ENCODE data around the gene SLC6A9. TPM values are rescaled to one million over a fixed set of nuclear protein-coding genes. Genes with fewer than 3 reads are reported as not detected.

Gene SLC6A9
- total RNA-seq, 1 experiment from 2014 or later, result 0.74 TPM

DNA sequence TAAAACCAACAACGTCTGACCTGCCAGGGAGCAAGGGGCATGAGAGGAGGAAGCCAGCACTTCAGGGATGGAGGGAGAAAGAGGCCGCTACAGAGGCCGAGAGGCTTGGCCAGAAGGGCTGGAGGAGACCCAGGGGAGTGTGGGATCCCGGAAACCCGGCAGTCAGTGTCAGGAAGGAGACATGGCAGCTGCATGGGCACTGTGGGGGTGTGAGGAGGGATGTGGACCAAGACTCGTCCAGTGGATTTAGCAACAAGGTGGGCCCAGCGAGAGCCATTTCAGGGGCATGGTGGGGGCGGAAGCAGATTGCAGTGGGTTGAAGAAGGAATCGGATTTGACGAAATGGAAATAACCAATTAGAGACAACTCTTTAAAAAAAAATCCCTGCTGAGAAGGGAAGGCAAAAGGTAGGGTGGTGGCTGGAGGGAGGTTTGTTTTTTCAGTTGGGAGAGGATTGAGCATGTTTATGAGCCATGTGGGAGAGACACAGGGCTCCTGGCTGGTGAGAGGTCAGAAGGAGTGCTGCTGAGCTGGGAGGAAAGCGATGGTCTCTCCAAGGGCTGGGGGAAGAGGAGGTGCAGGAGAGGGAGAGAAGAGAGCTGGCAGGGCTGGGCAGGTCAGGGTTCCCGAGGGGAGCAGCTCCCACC lies 47.9 kb downstream of the SLC6A9 start:
- DNase-seq (ENCODE audit: low read depth), result no peak

DNA sequence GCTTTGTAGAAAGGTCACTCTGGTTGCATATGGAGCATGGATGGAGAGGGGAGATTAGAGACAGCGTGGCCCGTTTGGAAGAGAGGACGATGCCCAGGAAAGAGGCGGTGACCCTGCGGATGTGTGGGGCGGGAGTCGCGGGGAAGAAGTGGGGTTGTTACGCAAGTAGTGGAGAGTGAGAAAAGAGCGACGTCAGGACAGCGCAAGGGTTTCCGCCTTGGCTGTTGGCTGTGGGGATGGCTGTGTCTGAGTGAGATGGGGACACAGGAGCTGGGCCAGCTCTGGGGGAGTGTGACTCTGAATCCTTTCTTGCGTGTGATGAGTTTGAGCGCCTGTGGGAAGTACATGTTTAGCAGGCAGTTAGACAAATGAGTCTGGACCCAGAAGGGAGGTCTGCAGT lies 48.5 kb downstream of the SLC6A9 start:
- DNase-seq (ENCODE audit: low read depth), result no peak

DNA sequence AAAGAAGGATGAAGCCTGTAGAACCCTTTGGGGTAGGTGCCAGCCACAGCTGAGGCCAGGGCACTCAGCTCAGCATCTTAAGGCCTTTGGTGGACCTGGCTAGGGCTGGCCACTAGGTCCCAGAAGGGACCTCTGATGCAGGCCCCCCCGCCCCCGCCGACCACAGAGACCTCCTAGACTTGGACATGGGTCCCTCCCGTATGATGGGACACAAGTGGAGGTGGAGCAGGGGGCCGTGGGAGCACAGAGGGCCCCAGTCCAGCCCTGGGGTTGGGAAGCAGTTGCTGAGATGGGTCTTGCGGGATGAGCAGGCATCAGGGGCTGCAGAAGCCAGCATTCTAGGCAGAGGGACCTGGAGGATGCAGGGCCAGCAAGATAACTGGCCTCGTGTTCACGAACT lies 49.0 kb downstream of the SLC6A9 start:
- no peak for DNase-seq (ENCODE audit: low read depth)

DNA sequence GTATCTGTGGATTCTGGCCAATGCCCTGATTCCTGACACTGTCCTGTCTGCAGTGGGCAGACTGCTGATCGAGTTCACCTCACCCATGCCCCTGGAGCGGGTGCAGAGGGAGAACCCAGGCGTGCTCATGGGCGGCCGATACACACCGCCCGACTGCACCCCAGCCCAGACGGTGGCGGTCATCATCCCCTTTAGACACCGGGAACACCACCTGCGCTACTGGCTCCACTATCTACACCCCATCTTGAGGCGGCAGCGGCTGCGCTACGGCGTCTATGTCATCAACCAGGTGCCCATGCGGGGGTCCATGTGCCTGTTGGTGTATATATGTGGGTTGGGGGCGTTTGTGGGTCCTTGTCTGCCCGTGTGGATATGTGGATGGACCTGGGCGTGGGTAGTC lies 49.6 kb downstream of the SLC6A9 start:
- no peak for DNase-seq (ENCODE audit: low read depth)

DNA sequence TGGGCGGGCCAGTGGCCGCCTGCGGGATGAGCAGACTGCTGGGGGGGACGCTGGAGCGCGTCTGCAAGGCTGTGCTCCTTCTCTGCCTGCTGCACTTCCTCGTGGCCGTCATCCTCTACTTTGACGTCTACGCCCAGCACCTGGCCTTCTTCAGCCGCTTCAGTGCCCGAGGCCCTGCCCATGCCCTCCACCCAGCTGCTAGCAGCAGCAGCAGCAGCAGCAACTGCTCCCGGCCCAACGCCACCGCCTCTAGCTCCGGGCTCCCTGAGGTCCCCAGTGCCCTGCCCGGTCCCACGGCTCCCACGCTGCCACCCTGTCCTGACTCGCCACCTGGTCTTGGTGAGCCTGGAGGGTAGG lies 50.1 kb downstream of the SLC6A9 start:
- DNase-seq (ENCODE audit: low read depth), result no peak

DNA sequence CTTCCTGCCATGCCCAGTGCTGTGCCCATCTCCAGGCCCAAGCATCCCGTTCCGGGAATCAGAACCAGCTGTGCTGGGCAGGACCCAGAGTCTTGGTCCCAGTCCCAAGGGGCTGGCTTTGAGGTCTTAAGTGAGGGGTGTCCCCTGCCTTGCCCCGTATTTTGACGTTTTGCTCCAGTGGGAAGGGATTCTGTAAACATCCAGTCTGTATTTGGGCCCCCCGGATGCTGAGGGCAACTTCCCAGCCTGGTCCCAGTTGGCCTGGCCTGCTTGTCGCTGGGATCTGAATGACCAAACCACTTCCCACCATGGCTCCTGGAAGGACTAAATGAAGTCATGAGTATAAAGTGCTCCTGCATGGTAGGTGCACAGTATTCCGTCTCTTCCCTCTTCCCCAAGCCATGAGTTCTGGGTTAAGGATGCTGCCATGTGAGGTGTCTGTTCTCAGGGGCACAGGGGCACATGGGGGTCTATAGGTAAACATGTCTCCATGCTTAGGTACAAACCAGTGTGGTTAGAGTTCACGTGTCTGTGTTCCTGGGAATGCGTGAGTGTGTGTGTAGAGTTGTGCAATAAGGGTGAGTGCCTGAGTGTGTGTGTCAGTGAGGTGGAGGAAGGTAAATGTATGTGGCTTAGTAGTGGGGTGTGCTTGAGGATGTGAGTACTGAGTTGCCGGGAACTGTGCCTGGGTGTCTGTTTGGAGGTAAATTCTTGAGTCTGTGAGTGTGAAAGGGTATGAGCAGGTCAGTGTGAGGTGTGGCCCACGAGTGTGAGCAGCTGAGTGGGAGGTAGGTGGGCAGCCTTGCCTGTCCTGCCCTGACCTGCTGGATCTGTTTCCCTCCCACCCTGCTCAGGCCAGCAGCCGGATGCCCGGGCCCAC lies 50.8 kb downstream of the SLC6A9 start:
- DNase-seq (ENCODE audit: low read depth), result no peak

DNA sequence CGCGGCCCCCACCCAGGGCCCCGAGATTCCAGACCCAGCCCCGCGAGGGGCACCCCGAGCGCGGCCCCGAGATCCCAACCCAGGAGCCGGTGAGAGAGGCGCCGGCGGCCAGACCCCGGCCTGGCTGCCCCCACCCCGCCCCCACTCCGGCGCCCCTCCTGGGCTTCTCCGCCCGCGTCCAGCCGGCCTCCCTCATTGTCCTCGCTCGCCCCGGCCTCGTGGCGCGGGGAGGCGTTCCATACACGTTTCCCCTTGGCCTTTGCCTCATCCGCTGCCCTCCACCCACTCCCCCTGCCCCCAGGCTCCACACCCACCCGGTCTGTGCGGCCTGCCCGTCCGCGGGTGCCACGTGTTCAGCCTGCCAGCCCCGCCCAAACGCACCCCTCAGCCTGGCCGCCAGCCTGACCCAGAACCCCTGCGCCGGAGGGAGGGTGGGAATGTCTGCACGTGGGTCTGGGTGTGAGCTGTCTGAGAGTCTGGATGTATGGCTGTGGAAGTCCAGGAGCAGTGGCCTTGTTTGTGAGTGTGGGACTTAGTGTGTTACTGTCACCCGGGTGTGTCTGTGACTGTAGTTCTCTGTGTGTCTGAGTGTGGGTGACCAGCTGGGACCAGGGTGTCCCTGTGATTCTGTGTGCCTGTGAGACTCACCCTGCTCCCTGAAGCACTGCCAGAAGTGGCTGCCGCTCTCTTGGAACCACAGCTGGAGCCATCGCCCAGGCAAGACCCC lies 51.6 kb downstream of the SLC6A9 start:
- peak; percentile 82 for DNase-seq (ENCODE audit: low read depth)

DNA sequence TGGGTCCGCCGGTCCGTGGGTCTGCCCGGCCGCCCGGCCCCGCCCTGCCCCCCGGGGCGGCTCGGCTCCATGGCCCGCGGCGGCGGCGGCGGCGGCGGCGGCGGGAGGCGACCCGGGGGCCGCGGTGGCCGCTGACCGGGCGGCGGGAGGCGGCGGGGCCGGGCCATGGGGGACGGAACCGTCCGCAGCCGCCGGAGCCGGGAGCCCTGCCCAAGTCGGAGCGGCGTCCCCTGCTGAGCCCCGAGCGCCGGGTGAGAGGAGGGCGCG lies 52.1 kb downstream of the SLC6A9 start:
- no peak for DNase-seq (ENCODE audit: low read depth)

DNA sequence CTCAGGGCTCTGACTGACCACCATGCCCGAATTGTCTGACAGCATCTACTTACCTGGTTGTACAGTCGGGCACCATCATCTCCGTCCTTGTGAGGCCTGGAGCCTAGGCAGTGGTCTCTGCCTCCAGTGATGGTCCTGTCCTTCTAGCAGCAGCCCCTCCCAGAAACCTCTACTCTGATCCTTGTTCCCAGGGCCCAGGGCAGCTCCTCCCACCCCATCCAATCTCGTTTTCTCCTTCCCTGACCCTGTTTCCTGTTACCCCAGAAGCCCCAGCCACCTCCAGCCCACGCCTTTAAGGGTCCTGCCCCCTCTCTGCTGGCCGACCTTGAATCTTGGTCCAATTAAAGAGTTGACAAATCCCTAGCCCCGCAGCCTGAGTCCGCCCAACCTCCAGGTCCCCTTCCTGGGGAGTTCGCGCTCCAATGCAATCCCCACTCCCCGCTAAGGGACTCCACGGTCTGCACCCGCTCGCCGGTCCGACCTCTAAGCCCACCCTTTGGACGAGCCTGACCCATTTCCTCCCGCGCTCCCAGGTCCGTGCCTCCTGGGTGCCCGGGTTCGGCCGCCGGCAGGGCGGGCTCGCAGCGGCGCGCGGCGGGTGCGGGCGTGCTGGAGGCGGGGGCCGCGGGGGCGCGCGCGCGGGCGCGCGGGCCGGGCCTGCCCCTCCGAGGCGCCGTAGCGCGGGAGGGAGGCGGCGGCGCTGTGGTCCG lies 52.6 kb downstream of the SLC6A9 start, which contains the start of gene B4GALT2:
Gene B4GALT2 (plus strand): TSS at position 660 of the 710 bp plus-strand sequence. CDS start 1,951 bp downstream, outside the sequence.
- peak; percentile 68 for DNase-seq (ENCODE audit: low read depth)

DNA sequence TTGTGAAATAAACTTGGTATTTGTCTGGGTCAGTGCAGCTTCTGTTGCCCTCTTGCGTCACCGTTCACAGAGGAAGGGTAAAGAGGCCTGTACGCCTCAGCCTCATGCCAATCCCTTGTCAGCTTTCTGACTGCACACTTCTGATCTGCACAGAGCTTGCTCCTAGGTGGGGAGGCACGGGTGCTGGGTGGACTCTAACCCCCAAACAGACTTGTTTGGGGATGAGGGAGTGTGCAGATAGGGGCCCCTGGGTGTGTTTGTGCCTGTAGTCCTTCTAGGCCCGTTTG lies 53.1 kb downstream of the SLC6A9 start:
- DNase-seq (ENCODE audit: low read depth), result no peak

DNA sequence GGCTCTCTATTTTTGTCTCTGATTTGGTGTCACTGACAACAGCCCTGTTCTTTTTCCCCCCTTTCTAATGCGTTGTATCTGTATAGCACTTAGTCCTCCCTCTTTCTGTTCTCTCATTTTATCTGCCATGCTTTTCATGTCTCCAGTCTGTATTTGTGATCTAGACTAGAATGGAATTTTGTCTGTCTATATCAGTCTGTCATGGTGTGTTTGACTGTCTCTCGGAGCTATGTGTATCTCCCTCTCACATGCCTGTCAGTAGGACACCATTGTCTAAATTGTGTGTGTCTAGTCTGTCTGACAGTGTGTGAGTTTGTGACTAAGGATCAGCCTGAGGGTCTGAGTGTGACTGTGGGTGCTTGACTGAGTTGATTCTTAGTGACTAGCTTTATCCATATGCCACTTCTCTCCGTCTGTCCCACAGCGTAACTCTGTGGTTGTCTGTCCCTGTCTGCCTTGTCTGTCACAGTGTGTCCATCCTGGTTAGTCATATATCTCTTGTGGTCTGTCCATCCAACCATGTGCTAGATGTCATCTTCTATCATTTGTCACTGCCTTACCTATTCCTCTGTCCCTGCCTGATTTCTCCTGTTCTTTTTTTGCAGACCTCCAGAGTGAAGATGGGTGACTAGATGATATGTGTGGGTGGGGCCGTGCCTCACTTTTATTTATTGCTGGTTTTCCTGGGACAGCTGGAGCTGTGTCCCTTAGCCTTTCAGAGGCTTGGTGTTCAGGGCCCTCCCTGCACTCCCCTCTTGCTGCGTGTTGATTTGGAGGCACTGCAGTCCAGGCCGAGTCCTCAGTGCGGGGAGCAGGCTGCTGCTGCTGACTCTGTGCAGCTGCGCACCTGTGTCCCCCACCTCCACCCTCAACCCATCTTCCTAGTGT lies 53.6 kb downstream of the SLC6A9 start:
- DNase-seq (ENCODE audit: low read depth), result no peak

DNA sequence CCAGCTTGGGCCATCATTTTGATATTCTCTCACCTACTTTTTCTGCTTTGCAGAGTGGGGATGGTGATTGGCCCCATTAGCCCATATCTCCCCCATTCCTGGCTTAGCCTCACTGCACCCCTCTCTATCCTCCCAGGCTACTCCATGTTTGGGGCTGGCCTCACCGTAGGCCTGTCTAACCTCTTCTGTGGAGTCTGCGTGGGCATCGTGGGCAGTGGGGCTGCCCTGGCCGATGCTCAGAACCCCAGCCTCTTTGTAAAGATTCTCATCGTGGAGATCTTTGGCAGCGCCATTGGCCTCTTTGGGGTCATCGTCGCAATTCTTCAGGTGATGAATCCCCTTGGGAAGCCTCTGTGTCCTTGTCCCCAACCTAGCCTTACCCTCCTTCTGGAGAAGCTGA lies 54.4 kb downstream of the SLC6A9 start:
- DNase-seq (ENCODE audit: low read depth), result no peak

DNA sequence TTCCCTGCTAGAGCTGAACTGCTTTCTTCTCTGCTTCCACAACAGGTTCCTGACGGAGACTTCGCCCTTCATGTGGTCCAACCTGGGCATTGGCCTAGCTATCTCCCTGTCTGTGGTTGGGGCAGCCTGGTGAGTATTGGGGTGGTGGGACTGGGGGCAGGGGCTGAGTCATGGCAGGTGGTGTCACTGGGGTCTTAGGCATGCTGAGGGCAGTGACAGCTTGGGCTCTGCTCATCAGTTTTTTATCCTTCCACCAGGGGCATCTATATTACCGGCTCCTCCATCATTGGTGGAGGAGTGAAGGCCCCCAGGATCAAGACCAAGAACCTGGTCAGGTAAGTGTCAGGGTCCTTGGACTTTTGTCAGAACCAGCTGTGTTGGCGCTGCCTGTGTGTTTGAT lies 55.2 kb downstream of the SLC6A9 start:
- DNase-seq (ENCODE audit: low read depth), result no peak

DNA sequence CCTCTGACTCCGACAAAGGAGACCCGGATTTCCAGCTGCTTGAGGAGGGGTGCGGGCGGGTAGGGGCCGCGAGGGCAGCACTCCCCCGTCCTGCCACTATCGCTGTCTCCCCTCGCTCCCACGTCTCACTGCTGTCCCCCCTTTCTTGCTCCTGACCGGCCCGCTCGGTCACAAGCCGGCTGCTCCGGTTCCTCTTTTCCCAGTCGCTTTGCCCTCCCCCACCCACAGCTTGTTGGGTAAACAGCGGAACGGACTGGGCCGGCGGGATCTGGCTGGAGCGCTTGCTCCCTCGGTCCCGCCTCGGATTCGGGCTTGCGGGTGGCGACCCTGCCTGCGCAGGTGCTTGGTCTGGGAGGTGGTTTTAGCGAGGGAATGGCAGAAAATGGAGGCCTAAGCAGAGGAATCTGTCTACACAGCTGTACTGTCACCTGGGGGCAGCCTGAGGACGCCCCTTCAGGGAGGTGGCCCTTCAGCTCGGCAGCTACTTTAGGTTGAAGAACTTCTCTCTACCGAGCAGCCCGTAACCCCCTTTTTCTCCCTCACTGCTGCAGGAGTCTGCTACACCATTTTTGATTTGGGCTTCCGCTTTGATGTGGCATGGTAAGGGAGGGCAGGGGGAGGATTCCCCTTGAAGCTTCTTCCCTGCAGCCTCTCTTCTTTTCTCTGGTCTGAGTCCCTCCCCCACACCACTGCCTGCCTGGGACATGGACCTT lies 55.9 kb downstream of the SLC6A9 start:
- DNase-seq (ENCODE audit: low read depth), result no peak

DNA sequence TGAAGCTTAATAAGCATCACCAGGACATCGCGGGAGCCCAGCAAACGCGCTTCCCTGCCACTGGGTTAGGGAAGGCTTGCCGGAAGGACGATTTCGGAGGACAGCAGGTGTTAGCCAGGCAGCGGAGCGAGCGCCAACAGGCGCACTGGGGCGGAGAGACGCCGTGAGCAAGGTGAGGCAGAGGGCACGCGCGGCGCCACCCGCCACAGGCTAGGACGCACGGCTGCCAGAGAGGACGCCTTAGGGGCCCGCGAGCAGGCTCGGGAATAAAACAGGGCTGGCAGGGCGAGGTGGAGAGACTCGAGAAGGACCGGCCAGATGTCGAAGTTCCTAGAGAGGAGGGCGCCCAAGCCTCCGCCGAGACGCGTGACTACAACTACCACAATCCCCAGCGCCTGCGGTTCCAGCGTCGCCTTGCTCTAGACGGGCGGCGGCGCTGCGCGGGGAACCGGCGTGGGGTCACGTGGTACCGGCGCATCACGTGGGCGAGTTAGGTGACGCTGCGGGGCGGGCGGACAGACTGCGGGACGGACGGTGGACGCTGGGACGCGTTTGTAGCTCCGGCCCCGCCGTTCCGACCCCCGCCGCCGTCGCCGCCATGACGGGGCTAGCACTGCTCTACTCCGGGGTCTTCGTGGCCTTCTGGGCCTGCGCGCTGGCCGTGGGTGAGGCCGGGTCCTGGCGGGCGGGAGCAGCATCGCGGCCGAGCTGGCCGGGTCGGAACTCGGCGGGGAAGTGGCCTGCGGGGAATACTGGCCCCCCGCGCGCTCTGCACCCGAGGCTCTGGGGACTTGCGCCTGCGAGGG lies 56.6 kb downstream of the SLC6A9 start, which contains the start of gene ATP6V0B:
Gene ATP6V0B (plus strand): TSS at position 518 of the 806 bp plus-strand sequence. CDS start 81 bp downstream, at position 599.
- peak; percentile 98 for DNase-seq (ENCODE audit: low read depth)

DNA sequence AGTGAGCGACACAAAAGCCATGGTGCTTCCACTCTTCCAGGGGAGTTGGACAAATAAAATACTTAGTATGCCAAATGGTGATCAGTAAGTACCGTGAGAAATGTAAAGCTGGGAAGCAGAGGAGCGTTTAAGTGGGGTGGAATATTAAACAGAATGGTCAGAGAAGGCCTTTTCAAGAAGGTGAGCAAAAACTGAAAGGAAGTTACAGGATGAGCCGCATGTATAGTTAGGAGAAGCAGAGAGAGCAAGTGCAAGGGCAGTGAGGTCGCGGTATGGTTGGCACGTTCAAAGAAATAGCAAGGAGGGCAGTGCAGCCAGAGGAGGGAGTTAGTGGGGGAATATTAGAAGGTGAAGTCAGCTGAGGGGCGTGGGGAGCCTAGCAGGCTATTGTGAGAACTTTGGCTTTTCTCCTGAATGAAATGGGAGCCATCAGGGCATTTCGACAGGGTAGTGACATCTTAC lies 57.2 kb downstream of the SLC6A9 start:
- DNase-seq (ENCODE audit: low read depth), result no peak

DNA sequence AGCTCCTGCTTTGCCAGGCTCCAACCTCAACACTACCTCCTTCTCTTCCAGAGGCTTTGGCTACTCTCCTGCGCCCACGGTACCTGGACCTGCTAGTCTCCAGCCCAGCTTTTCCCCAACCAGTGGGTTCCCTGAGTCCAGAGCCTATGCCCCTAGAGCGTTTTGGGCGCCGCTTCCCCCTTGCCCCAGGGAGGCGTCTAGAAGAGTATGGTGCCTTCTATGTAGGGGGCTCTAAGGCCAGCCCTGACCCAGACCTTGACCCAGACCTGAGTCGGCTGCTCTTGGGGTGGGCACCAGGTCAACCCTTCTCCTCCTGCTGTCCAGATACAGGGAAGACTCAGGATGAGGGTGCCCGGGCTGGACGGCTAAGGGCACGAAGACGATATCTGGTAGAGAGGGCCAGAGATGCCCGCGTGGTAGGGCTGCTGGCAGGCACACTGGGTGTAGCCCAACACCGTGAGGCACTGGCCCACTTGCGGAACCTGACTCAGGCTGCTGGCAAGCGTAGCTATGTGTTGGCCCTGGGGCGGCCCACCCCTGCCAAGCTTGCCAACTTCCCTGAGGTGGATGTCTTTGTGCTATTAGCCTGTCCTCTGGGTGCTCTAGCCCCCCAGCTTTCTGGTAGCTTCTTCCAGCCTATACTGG lies 59.8 kb downstream of the SLC6A9 start:
- DNase-seq (ENCODE audit: low read depth), result no peak

DNA sequence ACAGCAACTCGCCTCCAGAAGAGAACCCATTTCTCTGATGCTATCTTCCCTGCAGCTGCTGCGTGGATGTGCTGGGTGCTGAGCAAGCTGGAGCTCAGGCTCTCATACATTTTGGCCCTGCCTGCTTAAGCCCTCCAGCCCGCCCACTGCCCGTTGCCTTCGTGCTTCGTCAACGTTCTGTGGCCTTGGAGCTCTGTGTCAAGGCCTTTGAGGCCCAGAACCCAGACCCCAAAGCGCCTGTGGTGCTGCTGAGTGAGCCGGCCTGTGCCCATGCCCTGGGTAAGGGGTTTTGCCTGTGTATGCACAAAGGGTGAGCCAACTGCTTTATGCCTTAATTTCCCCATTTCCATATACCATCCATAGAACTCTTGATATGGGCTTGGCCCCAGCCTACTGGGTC lies 60.4 kb downstream of the SLC6A9 start:
- no peak for DNase-seq (ENCODE audit: low read depth)

DNA sequence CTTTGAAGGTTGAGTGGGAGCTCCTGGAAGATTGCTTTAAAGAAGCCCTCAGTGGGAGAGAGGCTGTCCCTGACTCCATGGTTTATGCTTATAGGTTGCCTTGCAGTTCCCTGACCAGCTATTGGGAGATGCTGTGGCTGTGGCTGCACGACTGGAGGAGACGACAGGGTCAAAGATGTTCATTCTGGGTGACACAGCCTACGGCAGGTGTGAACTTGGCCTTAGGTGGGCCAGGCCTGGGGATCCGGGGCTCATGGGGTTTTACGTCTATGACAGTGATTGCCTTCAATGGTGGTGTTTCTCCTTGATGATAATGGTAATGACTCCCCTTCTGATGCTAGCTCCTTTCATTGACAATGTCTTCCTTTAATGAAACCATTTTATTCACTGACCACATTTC lies 60.8 kb downstream of the SLC6A9 start:
- no peak for DNase-seq (ENCODE audit: low read depth)
